Tibial nerve (tissue), 4 donors: ENCODE results near the gene EHF.

Experiments
- CTCF ChIP-seq, 5 experiments: fragments of 200-600 bp in 3 of 5; fragments of 450-650 bp in 2 of 5; sonication (generic) in 3 of 5; IDR thresholded peaks; one replicate each; pipeline ENCODE4 v1.5.1; 2016 to 2019; ENCODE audit warnings: antibody characterized with exemption in 5 of 5, mild to moderate bottlenecking in 3 of 5, moderate library complexity in 2 of 5
- EP300 ChIP-seq, 2 donors: sonication (generic); formaldehyde crosslinking; IDR thresholded peaks; one replicate each; pipeline ENCODE4 v1.6.1; 2017; ENCODE audit warnings: antibody characterized with exemption in 2 of 2, mild to moderate bottlenecking in 1 of 2
- POLR2A ChIP-seq, 2 donors: fragments of 450-650 bp; IDR thresholded peaks; one replicate each; pipeline ENCODE4 v1.6.1; 2017; ENCODE audit warnings: antibody characterized with exemption in 2 of 2, mild to moderate bottlenecking in 2 of 2, moderate library complexity in 2 of 2

GRCh38 chr11:34575671-34576070 is 45.2 kb upstream of the EHF start:
- TF ChIP-seq CTCF (IDR thresholded peaks at IDR 0.05) (no peak), POLR2A (IDR thresholded peaks at IDR 0.05) (no peak), EP300 (IDR thresholded peaks at IDR 0.05) (no peak)
